HTERT RPE-1 (cell line): ENCODE measurements around the gene SPATA25.

Source experiments
- in situ Hi-C: fragments of 300-500 bp; cut with MboI; formaldehyde crosslinking; loops from 4 replicates; pipeline ENCODE4 v1.14.3; 2020; ENCODE audit warnings: low sequenced_read_pairs

SPATA25 gene

DNA sequence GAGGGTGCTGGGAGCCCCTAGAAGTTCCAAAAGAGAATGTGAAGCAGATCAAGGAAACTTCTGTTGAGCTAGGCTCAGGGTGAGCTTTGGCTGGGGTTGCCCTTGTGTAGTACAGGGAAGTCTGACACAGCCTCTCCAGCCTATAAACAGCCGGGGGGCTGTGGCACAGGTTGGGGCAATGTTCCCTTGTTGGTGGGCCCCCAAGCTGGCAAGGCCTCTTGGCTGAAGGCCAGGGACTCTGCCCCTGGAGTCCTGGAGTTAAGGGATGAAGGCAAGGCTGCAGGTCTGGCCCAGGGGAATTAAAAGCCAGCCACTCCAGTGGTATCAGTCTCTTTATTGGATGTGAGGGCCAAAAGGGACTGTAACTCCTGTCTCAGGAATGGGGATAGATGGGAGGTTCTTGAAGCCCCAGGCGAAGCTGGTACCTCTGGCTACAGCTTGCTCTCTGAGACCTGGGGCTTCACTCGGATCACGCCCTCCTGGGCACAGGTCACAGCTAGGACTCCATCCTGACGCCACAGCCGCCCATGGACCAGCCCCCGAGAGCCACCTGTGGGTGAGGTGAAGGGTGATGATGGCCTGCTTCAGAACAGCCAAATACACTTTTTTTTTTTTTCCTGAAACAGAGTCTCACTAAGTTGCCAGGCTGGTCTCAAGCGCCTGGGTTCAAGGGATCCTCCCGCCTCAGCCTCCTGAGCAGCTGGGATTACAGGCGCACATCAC lies 45.9 kb downstream of the SPATA25 start:
- in situ Hi-C loops, result no loop called here

DNA sequence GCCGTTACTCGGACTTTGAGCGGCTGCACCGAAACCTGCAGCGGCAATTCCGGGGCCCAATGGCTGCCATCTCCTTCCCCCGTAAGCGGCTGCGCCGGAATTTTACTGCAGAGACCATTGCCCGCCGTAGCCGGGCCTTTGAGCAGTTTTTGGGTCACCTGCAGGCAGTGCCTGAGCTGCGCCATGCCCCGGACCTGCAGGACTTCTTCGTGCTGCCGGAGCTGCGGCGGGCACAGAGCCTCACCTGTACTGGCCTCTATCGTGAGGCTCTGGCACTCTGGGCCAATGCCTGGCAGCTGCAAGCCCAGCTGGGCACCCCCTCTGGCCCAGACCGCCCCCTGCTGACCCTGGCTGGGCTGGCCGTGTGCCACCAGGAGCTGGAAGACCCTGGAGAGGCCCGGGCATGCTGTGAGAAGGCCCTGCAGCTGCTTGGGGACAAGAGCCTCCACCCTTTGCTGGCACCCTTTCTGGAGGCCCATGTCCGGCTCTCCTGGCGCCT lies 46.7 kb downstream of the SPATA25 start:
- in situ Hi-C loops, result no loop called here

DNA sequence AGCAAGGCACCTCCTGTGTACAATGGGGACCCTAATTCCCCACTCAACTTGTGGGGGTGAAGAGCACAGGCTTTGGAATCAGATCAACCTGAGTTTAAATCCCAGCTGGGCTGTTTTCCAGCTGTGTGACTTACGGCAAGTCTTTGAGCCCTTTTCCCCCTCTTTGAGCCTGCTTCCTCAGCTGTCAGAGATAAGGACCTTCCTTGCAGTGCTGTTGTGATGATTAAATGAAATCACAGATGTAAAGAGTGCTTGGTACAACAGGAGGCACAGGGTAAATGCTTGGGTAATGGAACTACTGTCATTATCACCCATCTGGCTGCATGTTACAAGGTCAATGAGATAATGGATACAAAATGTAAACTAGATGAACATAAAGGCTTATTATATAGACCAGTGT lies 50.6 kb downstream of the SPATA25 start:
- in situ Hi-C loops, result no loop called here
